IgD-negative memory B cell (primary cell): ENCODE data around the gene KIF6. TPM values are rescaled to one million over a fixed set of nuclear protein-coding genes. Genes with fewer than 3 reads are reported as not detected.
"Not testable (repeated sequence)": the region's sequence is repeated elsewhere in the genome, so short reads cannot be mapped to it uniquely, and the experiment has no call there.

Experiments
- H3K27ac Mint-ChIP-seq, 3 donors: one replicate each; pipeline ENCODE4 v1.8.0; 2020 to 2022; ENCODE audit warnings: mild to moderate bottlenecking in 3 of 3, mixed read lengths in 3 of 3, moderate library complexity in 1 of 3
- H3K27me3 Mint-ChIP-seq: one replicate; pipeline ENCODE4 v1.8.0; 2021; ENCODE audit warnings: mixed read lengths
- H3K36me3 Mint-ChIP-seq: one replicate; pipeline ENCODE4 v1.8.0; 2020; ENCODE audit warnings: mild to moderate bottlenecking, mixed read lengths
- H3K4me1 Mint-ChIP-seq, 3 donors: one replicate each; pipeline ENCODE4 v1.8.0; 2020 to 2022; ENCODE audit warnings: mixed read lengths in 3 of 3, mild to moderate bottlenecking in 1 of 3
- H3K4me3 Mint-ChIP-seq, 4 donors: one replicate each; pipeline ENCODE4 v1.8.0; 2020 to 2022; ENCODE audit warnings: mild to moderate bottlenecking in 4 of 4, mixed read lengths in 4 of 4, moderate library complexity in 3 of 4
- H3K9me3 Mint-ChIP-seq, 3 donors: one replicate each; pipeline ENCODE4 v1.8.0; 2020 to 2021; ENCODE audit warnings: mixed read lengths in 3 of 3, mild to moderate bottlenecking in 1 of 3
- polyA plus RNA-seq: library from polyadenylated mRNA; unstranded; fragments of 300-500 nt; fragmentation: Illumina TruSeq; gene quantifications from one replicate; pipeline ENCODE4 v1.2.3, GENCODE V29; 2021

KIF6 gene
- polyA plus RNA-seq, 1 donor from 2014 or later, result not detected

- Mint-ChIP-seq H3K36me3 (no peaks in the 10 kb centered on the region), H3K27me3 (peaks cover 10% of the 10 kb centered on the region), H3K27ac (no peak overlapping the region), H3K4me1 (no peaks in the 10 kb centered on the region), H3K9me3 (peaks cover 2 to 4% (median 3%) of the 10 kb centered on the region in 3 donors), H3K4me3 (no peak overlapping the region)
Measured at GRCh38 chr6:39508515-39508914, 216.7 kb downstream of the KIF6 start.

GRCh38 chr6:39507331-39507998 lies 217.7 kb downstream of the KIF6 start:
- Mint-ChIP-seq H3K9me3 (peaks cover 4 to 12% (median 9%) of the 10 kb centered on the region in 3 donors), H3K36me3 (no peaks in the 10 kb centered on the region), H3K27ac (no peak overlapping the region), H3K27me3 (peaks cover 17% of the 10 kb centered on the region), H3K4me3 (no peak overlapping the region), H3K4me1 (no peaks in the 10 kb centered on the region)

- not testable (repeated sequence) for H3K27ac Mint-ChIP-seq, H3K36me3 Mint-ChIP-seq, H3K4me1 Mint-ChIP-seq, H3K4me3 Mint-ChIP-seq
- Mint-ChIP-seq H3K9me3 (peaks cover 16 to 31% (median 19%) of the 10 kb centered on the region in 3 donors), H3K27me3 (peaks cover 16% of the 10 kb centered on the region)
Measured at GRCh38 chr6:39502362-39502955, 222.7 kb downstream of the KIF6 start.

GRCh38 chr6:39499053-39499452 lies 226.2 kb downstream of the KIF6 start:
- peaks cover 3% of the 10 kb centered on the region for H3K36me3 Mint-ChIP-seq
- H3K27ac Mint-ChIP-seq, result no peak overlapping the region
- no peak overlapping the region for H3K4me3 Mint-ChIP-seq
- peaks cover 16 to 30% (median 19%) of the 10 kb centered on the region in 3 donors for H3K9me3 Mint-ChIP-seq
- no peaks in the 10 kb centered on the region for H3K4me1 Mint-ChIP-seq
- H3K27me3 Mint-ChIP-seq, result peaks cover 16% of the 10 kb centered on the region

GRCh38 chr6:39498096-39498495 lies 227.1 kb downstream of the KIF6 start:
- peaks cover 14% of the 10 kb centered on the region for H3K27me3 Mint-ChIP-seq
- peaks cover 15 to 25% (median 16%) of the 10 kb centered on the region in 3 donors for H3K9me3 Mint-ChIP-seq
- no peak overlapping the region for H3K4me3 Mint-ChIP-seq
- peaks cover 3% of the 10 kb centered on the region for H3K36me3 Mint-ChIP-seq
- no peak overlapping the region for H3K27ac Mint-ChIP-seq
- H3K4me1 Mint-ChIP-seq, result no peaks in the 10 kb centered on the region

GRCh38 chr6:39496915-39497314 lies 228.3 kb downstream of the KIF6 start:
- Mint-ChIP-seq H3K9me3 (peaks cover 7 to 15% (median 14%) of the 10 kb centered on the region in 3 donors), H3K4me3 (no peak overlapping the region), H3K27me3 (peaks cover 9% of the 10 kb centered on the region), H3K4me1 (no peaks in the 10 kb centered on the region), H3K36me3 (peaks cover 3% of the 10 kb centered on the region), H3K27ac (no peak overlapping the region)

- H3K27ac Mint-ChIP-seq, result no peak overlapping the region
- no peak overlapping the region for H3K4me3 Mint-ChIP-seq
- no peaks in the 10 kb centered on the region for H3K4me1 Mint-ChIP-seq
- peaks cover 9% of the 10 kb centered on the region for H3K27me3 Mint-ChIP-seq
- H3K9me3 Mint-ChIP-seq, result peaks cover 6 to 12% (median 10%) of the 10 kb centered on the region in 3 donors
- H3K36me3 Mint-ChIP-seq, result peaks cover 3% of the 10 kb centered on the region
Measured at GRCh38 chr6:39496456-39496855, 228.8 kb downstream of the KIF6 start.

- H3K27me3 Mint-ChIP-seq, result peaks cover 8% of the 10 kb centered on the region
- no peak overlapping the region for H3K27ac Mint-ChIP-seq
- peaks cover 2 to 7% (median 2%) of the 10 kb centered on the region in 3 donors for H3K9me3 Mint-ChIP-seq
- no peak overlapping the region for H3K4me3 Mint-ChIP-seq
- H3K4me1 Mint-ChIP-seq, result no peaks in the 10 kb centered on the region
- H3K36me3 Mint-ChIP-seq, result peaks cover 3% of the 10 kb centered on the region
Measured at GRCh38 chr6:39495640-39496039, 229.6 kb downstream of the KIF6 start.

- Mint-ChIP-seq H3K36me3 (peaks cover 3% of the 10 kb centered on the region), H3K9me3 (peaks cover 0 to 6% (median 0%) of the 10 kb centered on the region in 3 donors), H3K4me3 (no peak overlapping the region), H3K4me1 (no peaks in the 10 kb centered on the region), H3K27me3 (peaks cover 8% of the 10 kb centered on the region), H3K27ac (no peak overlapping the region)
Measured at GRCh38 chr6:39494998-39495397, 230.2 kb downstream of the KIF6 start.

- H3K4me1 Mint-ChIP-seq, result no peaks in the 10 kb centered on the region
- no peaks in the 10 kb centered on the region for H3K9me3 Mint-ChIP-seq
- no peak overlapping the region for H3K4me3 Mint-ChIP-seq
- no peak overlapping the region for H3K27ac Mint-ChIP-seq
- peaks cover 8% of the 10 kb centered on the region for H3K27me3 Mint-ChIP-seq
- no peaks in the 10 kb centered on the region for H3K36me3 Mint-ChIP-seq
Measured at GRCh38 chr6:39493777-39494176, 231.4 kb downstream of the KIF6 start.

GRCh38 chr6:39493174-39493573 lies 232.0 kb downstream of the KIF6 start:
- peaks cover 8% of the 10 kb centered on the region for H3K27me3 Mint-ChIP-seq

GRCh38 chr6:39490108-39490507 lies 235.1 kb downstream of the KIF6 start:
- H3K27me3 Mint-ChIP-seq, result peaks cover 8% of the 10 kb centered on the region
- H3K9me3 Mint-ChIP-seq, result no peaks in the 10 kb centered on the region
- H3K4me1 Mint-ChIP-seq, result no peaks in the 10 kb centered on the region
- H3K27ac Mint-ChIP-seq, result peak overlapping the region in 1 of 3 donors; percentile 22
- H3K36me3 Mint-ChIP-seq, result no peaks in the 10 kb centered on the region
- H3K4me3 Mint-ChIP-seq, result no peak overlapping the region

More at GRCh38 chr6:39493174-39493573, 232.0 kb downstream of the KIF6 start:
- H3K9me3 Mint-ChIP-seq, result no peaks in the 10 kb centered on the region
- no peak overlapping the region for H3K4me3 Mint-ChIP-seq
- H3K36me3 Mint-ChIP-seq, result no peaks in the 10 kb centered on the region
- no peaks in the 10 kb centered on the region for H3K4me1 Mint-ChIP-seq
- no peak overlapping the region for H3K27ac Mint-ChIP-seq

GRCh38 chr6:39488255-39488879 lies 236.8 kb downstream of the KIF6 start:
- no peaks in the 10 kb centered on the region for H3K36me3 Mint-ChIP-seq
- no peaks in the 10 kb centered on the region for H3K4me1 Mint-ChIP-seq
- peaks cover 0 to 2% (median 0%) of the 10 kb centered on the region in 3 donors for H3K9me3 Mint-ChIP-seq
- H3K27ac Mint-ChIP-seq, result peak overlapping the region in 1 of 3 donors; percentile 64
- peaks cover 13% of the 10 kb centered on the region for H3K27me3 Mint-ChIP-seq
- no peak overlapping the region for H3K4me3 Mint-ChIP-seq

GRCh38 chr6:39484276-39484675 lies 240.9 kb downstream of the KIF6 start:
- Mint-ChIP-seq H3K27me3 (peaks cover 17% of the 10 kb centered on the region), H3K27ac (no peak overlapping the region), H3K4me1 (peaks cover 0 to 2% (median 0%) of the 10 kb centered on the region in 3 donors), H3K4me3 (no peak overlapping the region), H3K9me3 (peaks cover 0 to 4% (median 0%) of the 10 kb centered on the region in 3 donors), H3K36me3 (no peaks in the 10 kb centered on the region)

GRCh38 chr6:39479819-39480218 lies 245.4 kb downstream of the KIF6 start:
- H3K27me3 Mint-ChIP-seq, result peaks cover 10% of the 10 kb centered on the region
- H3K36me3 Mint-ChIP-seq, H3K9me3 Mint-ChIP-seq, H3K4me3 Mint-ChIP-seq, H3K27ac Mint-ChIP-seq, H3K4me1 Mint-ChIP-seq: not testable (repeated sequence)
